ENCODE data around the gene TRAPPC12.

GRCh38 chr2:3336844-3337243 lies 42.6 kb upstream of the TRAPPC12 start:
- no peak for TF ChIP-seq POLR2AphosphoS5 (IDR thresholded peaks at IDR 0.05)
- TF ChIP-seq CTCF (IDR thresholded peaks at IDR 0.05) = no peak
